ENCODE measurements around the gene FBXO10. TPM values are rescaled to one million over a fixed set of nuclear protein-coding genes. Genes with fewer than 3 reads are reported as not detected.

Gene FBXO10
- total RNA-seq, 4 donors from 2014 or later, result 5.1 to 10.5 (median 7.2) TPM

- no peaks in the 10 kb centered on the region for H3K9me3 ChIP-seq
- H3K4me3 ChIP-seq, result no peak overlapping the region
- TF ChIP-seq CTCF (IDR thresholded peaks at IDR 0.05) (no peak), POLR2AphosphoS5 (IDR thresholded peaks at IDR 0.05) (no peak), EP300 (IDR thresholded peaks at IDR 0.05) (no peak), POLR2A (IDR thresholded peaks at IDR 0.05) (no peak)
- peaks cover 0 to 8% of the 10 kb centered on the region in 2 donors for H3K36me3 ChIP-seq
- H3K27ac ChIP-seq, result no peak overlapping the region
- no peaks in the 10 kb centered on the region for H3K4me1 ChIP-seq
- no peaks in the 10 kb centered on the region for H3K27me3 ChIP-seq
- 86 to 93% methylated on average over 3 to 4 of the region's 4 CpGs for WGBS, 2 donors (ENCODE audit: low coverage in 1 of 2)
- ATAC-seq, result no peak
Observed at GRCh38 chr9:37564916-37565315, 11.3 kb downstream of the FBXO10 start.

GRCh38 chr9:37563806-37564513 lies 12.2 kb downstream of the FBXO10 start:
- Histone ChIP-seq H3K27me3 (no peaks in the 10 kb centered on the region), H3K9me3 (no peaks in the 10 kb centered on the region), H3K4me1 (no peaks in the 10 kb centered on the region), H3K4me3 (no peak overlapping the region), H3K27ac (no peak overlapping the region), H3K36me3 (peaks cover 0 to 8% of the 10 kb centered on the region in 2 donors)
- 25 to 90% methylated on average over 1 to 2 of the region's 3 CpGs for WGBS, 2 donors (ENCODE audit: low coverage in 1 of 2)
- TF ChIP-seq CTCF (IDR thresholded peaks at IDR 0.05) (no peak), POLR2AphosphoS5 (IDR thresholded peaks at IDR 0.05) (no peak), POLR2A (IDR thresholded peaks at IDR 0.05) (no peak), EP300 (IDR thresholded peaks at IDR 0.05) (no peak)
- ATAC-seq, result no peak

- peaks cover 0 to 8% of the 10 kb centered on the region in 2 donors for H3K36me3 ChIP-seq
- ATAC-seq, result no peak
- H3K4me3 ChIP-seq, result no peak overlapping the region
- H3K9me3 ChIP-seq, result no peaks in the 10 kb centered on the region
- H3K27ac ChIP-seq, result no peak overlapping the region
- H3K4me1 ChIP-seq, result no peaks in the 10 kb centered on the region
- TF ChIP-seq CTCF (IDR thresholded peaks at IDR 0.05) (no peak), POLR2AphosphoS5 (IDR thresholded peaks at IDR 0.05) (no peak), POLR2A (IDR thresholded peaks at IDR 0.05) (no peak), EP300 (IDR thresholded peaks at IDR 0.05) (no peak)
- no peaks in the 10 kb centered on the region for H3K27me3 ChIP-seq
- 73% methylated on average over 1 of the region's 1 CpG; no CpG with 5 or more reads in 1 of the 2 donors for WGBS, 2 donors (ENCODE audit: low coverage in 1 of 2)
Observed at GRCh38 chr9:37562826-37563225, 13.4 kb downstream of the FBXO10 start.

GRCh38 chr9:37561682-37562081 lies 14.5 kb downstream of the FBXO10 start:
- TF ChIP-seq POLR2AphosphoS5 (IDR thresholded peaks at IDR 0.05) (no peak), EP300 (IDR thresholded peaks at IDR 0.05) (no peak), CTCF (IDR thresholded peaks at IDR 0.05) (no peak), POLR2A (IDR thresholded peaks at IDR 0.05) (no peak)
- WGBS, 2 donors (ENCODE audit: low coverage in 1 of 2), result 68 to 80% methylated on average over 1 to 2 of the region's 2 CpGs
- no peaks in the 10 kb centered on the region for H3K9me3 ChIP-seq

More at GRCh38 chr9:37561682-37562081, 14.5 kb downstream of the FBXO10 start:
- H3K27me3 ChIP-seq, result no peaks in the 10 kb centered on the region
- no peaks in the 10 kb centered on the region for H3K4me1 ChIP-seq
- no peak for ATAC-seq
- H3K27ac ChIP-seq, result no peak overlapping the region
- peaks cover 0 to 8% of the 10 kb centered on the region in 2 donors for H3K36me3 ChIP-seq
- H3K4me3 ChIP-seq, result no peak overlapping the region
